Kidney epithelial cell (primary cell): ENCODE results near the gene PLA2G5. TPM values are rescaled to one million over a fixed set of nuclear protein-coding genes. Genes with fewer than 3 reads are reported as not detected.

Experiments
- DNase-seq: peaks from one replicate; pipeline ENCODE4 v3.0.0-alpha.2; 2010; ENCODE audit warnings: low read depth
- H3K27me3 ChIP-seq: 2 replicates; pipeline ENCODE4 v1.6.0; 2011; ENCODE audit warnings: low read length; ENCODE audit not compliant: control insufficient read depth, insufficient read depth
- H3K36me3 ChIP-seq: 2 replicates; pipeline ENCODE4 v1.5.1; 2011; ENCODE audit warnings: low read length; ENCODE audit not compliant: control insufficient read depth, insufficient read depth
- H3K4me3 ChIP-seq: 2 replicates; pipeline ENCODE4 v1.5.1; 2011; ENCODE audit warnings: low read depth, mild to moderate bottlenecking, control low read depth, low read length
- total RNA-seq: library from RNA; depleted of rRNA; stranded (reverse); fragments of >200 nt; gene quantifications from 2 replicates; pipeline ENCODE4 v1.2.3, GENCODE V29; 2015
- TF ChIP-seq, protein P1 (sequence below): IDR thresholded peaks from 2 replicates; pipeline ENCODE4 v1.5.1; 2011; ENCODE audit warnings: mild to moderate bottlenecking, moderate library complexity, low read length, control low read depth, inconsistent platforms; ENCODE audit not compliant: insufficient read depth, poor library complexity, severe bottlenecking

Gene PLA2G5
- total RNA-seq, 1 donor from 2014 or later = not detected

DNA sequence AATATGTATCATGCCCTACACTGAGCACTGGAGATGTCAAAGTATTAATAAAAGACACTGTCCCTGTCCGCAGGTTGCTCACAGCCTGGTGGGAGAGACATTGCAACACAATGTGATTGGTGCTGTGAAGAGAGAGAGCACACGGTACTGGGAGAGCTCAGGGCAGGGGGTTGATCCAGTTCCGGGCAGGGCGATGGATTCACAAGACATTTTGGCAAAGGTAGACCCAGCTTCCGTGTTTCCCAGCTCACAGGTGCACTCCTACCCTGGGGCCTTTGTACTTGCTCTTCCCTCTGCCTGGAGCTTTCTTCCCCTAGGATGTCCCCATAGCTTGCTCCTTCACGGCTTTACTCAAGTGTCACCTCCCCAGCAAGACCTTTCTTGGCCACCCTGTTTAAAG is 1.4 kb downstream of the PLA2G5 start:
- no peak for DNase-seq
- Histone ChIP-seq H3K36me3 (no peaks in the 10 kb centered on the region), H3K27me3 (no peaks in the 10 kb centered on the region), H3K4me3 (no peak overlapping the region)
- TF ChIP-seq, protein P1, sequence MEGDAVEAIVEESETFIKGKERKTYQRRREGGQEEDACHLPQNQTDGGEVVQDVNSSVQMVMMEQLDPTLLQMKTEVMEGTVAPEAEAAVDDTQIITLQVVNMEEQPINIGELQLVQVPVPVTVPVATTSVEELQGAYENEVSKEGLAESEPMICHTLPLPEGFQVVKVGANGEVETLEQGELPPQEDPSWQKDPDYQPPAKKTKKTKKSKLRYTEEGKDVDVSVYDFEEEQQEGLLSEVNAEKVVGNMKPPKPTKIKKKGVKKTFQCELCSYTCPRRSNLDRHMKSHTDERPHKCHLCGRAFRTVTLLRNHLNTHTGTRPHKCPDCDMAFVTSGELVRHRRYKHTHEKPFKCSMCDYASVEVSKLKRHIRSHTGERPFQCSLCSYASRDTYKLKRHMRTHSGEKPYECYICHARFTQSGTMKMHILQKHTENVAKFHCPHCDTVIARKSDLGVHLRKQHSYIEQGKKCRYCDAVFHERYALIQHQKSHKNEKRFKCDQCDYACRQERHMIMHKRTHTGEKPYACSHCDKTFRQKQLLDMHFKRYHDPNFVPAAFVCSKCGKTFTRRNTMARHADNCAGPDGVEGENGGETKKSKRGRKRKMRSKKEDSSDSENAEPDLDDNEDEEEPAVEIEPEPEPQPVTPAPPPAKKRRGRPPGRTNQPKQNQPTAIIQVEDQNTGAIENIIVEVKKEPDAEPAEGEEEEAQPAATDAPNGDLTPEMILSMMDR = no peak

- H3K36me3 ChIP-seq = no peaks in the 10 kb centered on the region
- H3K4me3 ChIP-seq = no peak overlapping the region
- H3K27me3 ChIP-seq = peaks cover under 1% of the 10 kb centered on the region
- DNase-seq = no peak
- TF ChIP-seq, protein P1 = no peak
These were observed 2.8 kb downstream of the PLA2G5 start for GRCh38 chr1:20072771-20073170.

DNA sequence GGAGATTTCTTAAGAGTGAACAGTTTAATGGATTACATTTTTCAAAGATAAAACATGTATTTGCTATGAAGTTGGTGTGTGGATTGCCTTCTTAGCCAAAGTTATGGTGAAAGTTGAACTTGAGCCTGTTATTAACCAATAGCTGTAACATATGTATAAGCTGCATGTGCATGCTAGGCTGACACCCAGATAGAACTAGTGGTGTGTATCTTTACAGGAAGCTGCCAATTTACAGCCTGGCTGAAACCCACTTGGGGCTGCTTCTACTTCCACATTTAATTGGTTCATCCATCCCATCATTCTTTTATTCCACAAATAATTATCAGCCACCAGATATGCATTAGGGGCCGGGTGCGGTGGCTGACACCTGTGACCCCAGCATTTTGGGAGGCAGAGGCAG is 3.3 kb downstream of the PLA2G5 start:
- no peak overlapping the region for H3K4me3 ChIP-seq
- TF ChIP-seq, protein P1 = no peak
- H3K27me3 ChIP-seq = peaks cover 2% of the 10 kb centered on the region
- DNase-seq = no peak
- H3K36me3 ChIP-seq = no peaks in the 10 kb centered on the region

GRCh38 chr1:20074055-20074724 is 4.2 kb downstream of the PLA2G5 start:
- peaks cover 2% of the 10 kb centered on the region for H3K27me3 ChIP-seq
- TF ChIP-seq, protein P1 = no peak
- no peaks in the 10 kb centered on the region for H3K36me3 ChIP-seq
- no peak overlapping the region for H3K4me3 ChIP-seq
- DNase-seq = no peak

DNA sequence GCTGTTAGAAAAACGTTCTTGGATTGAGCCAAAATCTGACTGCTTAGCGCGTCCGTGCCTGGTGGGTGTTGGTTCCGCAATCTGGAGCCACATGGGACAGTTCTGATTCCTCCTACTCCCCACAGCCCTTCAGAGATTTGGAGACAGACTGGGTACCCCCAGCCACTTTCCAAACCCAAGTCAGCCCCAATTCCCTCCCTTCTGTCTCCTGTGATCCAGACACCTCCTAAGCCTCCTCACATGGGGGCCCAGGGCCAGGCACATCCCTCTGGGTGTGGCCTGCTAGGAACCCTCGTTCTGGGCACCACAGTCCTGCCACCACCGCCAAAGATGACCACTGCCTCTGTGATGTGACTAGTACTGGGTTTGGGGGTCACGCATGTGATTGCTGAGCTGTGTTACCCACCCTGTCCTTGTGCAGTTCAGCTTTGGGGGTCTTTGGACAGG is 4.8 kb downstream of the PLA2G5 start:
- no peak overlapping the region for H3K4me3 ChIP-seq
- H3K27me3 ChIP-seq = peaks cover 2% of the 10 kb centered on the region
- no peaks in the 10 kb centered on the region for H3K36me3 ChIP-seq
- TF ChIP-seq, protein P1 = no peak
- no peak for DNase-seq

- DNase-seq = no peak
- Histone ChIP-seq H3K36me3 (no peaks in the 10 kb centered on the region), H3K27me3 (peaks cover 2% of the 10 kb centered on the region), H3K4me3 (no peak overlapping the region)
- TF ChIP-seq, protein P1 = no peak
These were observed 5.4 kb downstream of the PLA2G5 start for GRCh38 chr1:20075345-20075744.
